Hepatocyte (in vitro differentiated cells): ENCODE data around the gene TEC. TPM values are rescaled to one million over a fixed set of nuclear protein-coding genes. Genes with fewer than 3 reads are reported as not detected.

Experiments
- DNase-seq: peaks from one replicate; pipeline ENCODE4 v3.0.0-alpha.2; 2016; ENCODE audit warnings: low spot score
- H2AFZ ChIP-seq: fragments of 200-600 bp; sonication (generic); 2 replicates; pipeline ENCODE4 v1.6.0; 2016; ENCODE audit warnings: antibody characterized with exemption, mild to moderate bottlenecking
- H3K27ac ChIP-seq: fragments of 200-600 bp; sonication (generic); 2 replicates; pipeline ENCODE4 v1.5.1; 2016; ENCODE audit warnings: mild to moderate bottlenecking
- H3K27me3 ChIP-seq: fragments of 200-600 bp; sonication (generic); 2 replicates; pipeline ENCODE4 v1.6.1; 2016
- H3K36me3 ChIP-seq: fragments of 200-600 bp; sonication (generic); replicated peaks from 2 replicates; pipeline ENCODE4 v1.5.1; 2016; ENCODE audit warnings: low read depth; ENCODE audit not compliant: insufficient read depth
- H3K4me1 ChIP-seq: fragments of 200-600 bp; sonication (generic); 2 replicates; pipeline ENCODE4 v1.5.1; 2016; ENCODE audit warnings: mild to moderate bottlenecking, moderate library complexity; ENCODE audit not compliant: insufficient read depth
- H3K4me2 ChIP-seq: fragments of 200-600 bp; sonication (generic); 2 replicates; pipeline ENCODE4 v1.6.0; 2016
- H3K4me3 ChIP-seq: fragments of 200-600 bp; sonication (generic); 2 replicates; pipeline ENCODE4 v1.5.1; 2016; ENCODE audit warnings: mild to moderate bottlenecking
- H3K79me2 ChIP-seq: fragments of 200-600 bp; sonication (generic); 2 replicates; pipeline ENCODE4 v1.6.0; 2017; ENCODE audit warnings: mild to moderate bottlenecking
- H3K9me2 ChIP-seq: fragments of 200-600 bp; sonication (generic); replicated peaks from 2 replicates; pipeline ENCODE4 v1.6.0; 2017; ENCODE audit warnings: mild to moderate bottlenecking; ENCODE audit not compliant: insufficient read depth
- H3K9me3 ChIP-seq: fragments of 200-600 bp; sonication (generic); 2 replicates; pipeline ENCODE4 v1.5.1; 2016; ENCODE audit warnings: low read depth, mild to moderate bottlenecking
- H4K20me1 ChIP-seq: fragments of 200-600 bp; sonication (generic); 2 replicates; pipeline ENCODE4 v1.6.0; 2016; ENCODE audit warnings: mild to moderate bottlenecking; ENCODE audit not compliant: insufficient read depth, poor library complexity, severe bottlenecking
- CTCF ChIP-seq: fragments of 200-600 bp; sonication (generic); IDR thresholded peaks from 2 replicates; pipeline ENCODE4 v1.5.1; 2016; ENCODE audit warnings: antibody characterized with exemption, mild to moderate bottlenecking; ENCODE audit not compliant: poor library complexity
- EZH2 ChIP-seq: fragments of 200-600 bp; sonication (generic); IDR thresholded peaks from 2 replicates; pipeline ENCODE4 v1.6.1; 2016; ENCODE audit warnings: antibody characterized with exemption, mild to moderate bottlenecking, borderline replicate concordance
- EZH2phosphoT487 ChIP-seq: fragments of 200-600 bp; sonication (generic); IDR thresholded peaks from one replicate; pipeline ENCODE4 v1.6.1; 2018; ENCODE audit warnings: antibody characterized with exemption, mild to moderate bottlenecking, low read depth, moderate library complexity; ENCODE audit not compliant: unreplicated experiment, severe bottlenecking
- WGBS: methylation state at CpG from one replicate; pipeline ENCODE4 v1.1.6; 2016; ENCODE audit warnings: low lambda C conversion rate; ENCODE audit errors: missing lambda C conversion rate; 5-methylcytosine and 5-hydroxymethylcytosine counted together
- polyA plus RNA-seq: library from polyadenylated mRNA; unstranded; fragments of >200 nt; fragmentation: Nextera tagmentation; extraction: Ambion mirVana; gene quantifications from 2 replicates; pipeline ENCODE4 v1.2.1, GENCODE V29; 2016
- total RNA-seq: library from RNA; depleted of rRNA; stranded (reverse); fragments of >200 nt; gene quantifications from 2 replicates; pipeline ENCODE4 v1.2.3, GENCODE V29; 2014

Gene TEC
- total and polyA plus RNA-seq, 2 experiments from 2014 or later = 1.3 to 2.1 TPM

GRCh38 chr4:48269861-48270522, 354 bp upstream of the TEC start:
- Histone ChIP-seq H3K27me3 (no peaks in the 10 kb centered on the region), H3K79me2 (peaks cover 20% of the 10 kb centered on the region), H3K36me3 (no peaks in the 10 kb centered on the region), H3K27ac (peak overlapping the region; percentile 70), H4K20me1 (no peaks in the 10 kb centered on the region), H3K4me2 (peak overlapping the region; percentile 97), H3K9me2 (no peaks in the 10 kb centered on the region), H3K9me3 (no peaks in the 10 kb centered on the region), H3K4me1 (peaks cover 3% of the 10 kb centered on the region), H3K4me3 (peak overlapping the region; percentile 43), H2AFZ (peak overlapping the region; percentile 91)
- TF ChIP-seq EZH2phosphoT487 = no peak
- TF ChIP-seq EZH2 = no peak
- peak; percentile 28 for TF ChIP-seq CTCF
- WGBS = 6% methylated on average over 20 of the region's 41 CpGs
- peak; percentile 95 for DNase-seq

- DNase-seq = no peak
- Histone ChIP-seq H3K9me2 (no peaks in the 10 kb centered on the region), H3K4me3 (no peak overlapping the region), H4K20me1 (no peaks in the 10 kb centered on the region), H3K27me3 (no peaks in the 10 kb centered on the region), H3K9me3 (no peaks in the 10 kb centered on the region), H3K4me1 (peaks cover 3% of the 10 kb centered on the region), H3K36me3 (no peaks in the 10 kb centered on the region), H2AFZ (no peak overlapping the region), H3K27ac (no peak overlapping the region), H3K79me2 (peaks cover 24% of the 10 kb centered on the region), H3K4me2 (no peak overlapping the region)
- WGBS = 88% methylated on average over 3 of the region's 3 CpGs
- TF ChIP-seq EZH2 = no peak
- no peak for TF ChIP-seq CTCF
- TF ChIP-seq EZH2phosphoT487 = no peak
These were observed 2.1 kb downstream of the TEC start for GRCh38 chr4:48267574-48267973.

- no peaks in the 10 kb centered on the region for H3K27me3 ChIP-seq
- H3K4me3 ChIP-seq = no peak overlapping the region
- H3K4me2 ChIP-seq = no peak overlapping the region
- H3K9me2 ChIP-seq = no peaks in the 10 kb centered on the region
- 93% methylated on average over 4 of the region's 4 CpGs for WGBS
- H3K79me2 ChIP-seq = peaks cover 24% of the 10 kb centered on the region
- no peak overlapping the region for H2AFZ ChIP-seq
- no peaks in the 10 kb centered on the region for H3K9me3 ChIP-seq
- H3K4me1 ChIP-seq = peaks cover 3% of the 10 kb centered on the region
- no peak overlapping the region for H3K27ac ChIP-seq
- no peak for TF ChIP-seq EZH2phosphoT487
- H4K20me1 ChIP-seq = no peaks in the 10 kb centered on the region
- H3K36me3 ChIP-seq = no peaks in the 10 kb centered on the region
- no peak for DNase-seq
These were observed 2.9 kb downstream of the TEC start for GRCh38 chr4:48266781-48267180.

- TF ChIP-seq EZH2 (no peak), CTCF (no peak), EZH2phosphoT487 (no peak)
- Histone ChIP-seq H4K20me1 (no peaks in the 10 kb centered on the region), H3K27me3 (no peaks in the 10 kb centered on the region), H3K9me2 (no peaks in the 10 kb centered on the region), H3K4me1 (no peaks in the 10 kb centered on the region), H3K79me2 (peaks cover 27% of the 10 kb centered on the region), H3K9me3 (no peaks in the 10 kb centered on the region), H3K36me3 (no peaks in the 10 kb centered on the region), H3K4me3 (no peak overlapping the region), H3K27ac (no peak overlapping the region), H2AFZ (no peak overlapping the region), H3K4me2 (no peak overlapping the region)
- 79% methylated on average over 3 of the region's 3 CpGs for WGBS
- no peak for DNase-seq
These were observed 6.7 kb downstream of the TEC start for GRCh38 chr4:48262926-48263325.
